ENCODE data around the gene RASL11B. TPM values are rescaled to one million over a fixed set of nuclear protein-coding genes. Genes with fewer than 3 reads are reported as not detected.

Gene RASL11B
- total and polyA plus RNA-seq, 2 of the 13 experiments (the other 11 are each of a cell fraction or from before 2014, with no cell fraction given) = 0.07 to 0.20 TPM

DNA sequence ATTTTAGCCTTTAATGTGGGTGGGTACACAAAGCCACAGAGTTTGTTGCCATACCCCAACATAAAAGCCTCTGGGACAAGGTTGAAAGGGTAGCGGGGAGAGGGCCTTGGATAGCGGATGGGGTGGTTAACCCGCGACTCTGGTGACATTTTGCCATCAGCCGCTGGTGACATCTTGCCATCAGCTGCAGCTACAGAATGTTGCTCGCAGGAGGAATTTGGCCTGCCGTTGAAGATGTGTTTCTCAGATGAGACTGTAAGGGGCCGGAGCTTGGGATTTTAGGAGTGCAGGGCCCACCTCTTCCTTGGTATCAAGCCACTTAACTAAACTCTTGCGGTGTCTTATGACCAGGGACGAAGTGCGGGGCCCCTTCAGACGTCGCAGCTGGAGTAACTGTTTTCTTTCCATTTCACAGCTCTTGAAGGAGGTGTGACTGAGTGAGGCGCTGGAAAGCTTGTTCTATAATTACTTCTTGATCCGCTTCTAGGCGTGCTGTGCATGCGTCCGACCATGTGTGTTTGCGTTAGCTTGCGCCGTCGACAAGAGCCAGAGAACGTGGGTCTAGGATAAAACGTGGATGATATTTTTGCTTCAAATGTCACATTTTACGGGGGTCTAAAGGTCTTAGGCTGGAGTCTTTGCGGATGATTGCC lies 820 bp upstream of the RASL11B start (continued):
- TF ChIP-seq, protein P1, sequence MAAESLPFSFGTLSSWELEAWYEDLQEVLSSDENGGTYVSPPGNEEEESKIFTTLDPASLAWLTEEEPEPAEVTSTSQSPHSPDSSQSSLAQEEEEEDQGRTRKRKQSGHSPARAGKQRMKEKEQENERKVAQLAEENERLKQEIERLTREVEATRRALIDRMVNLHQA (CRISPR knock-in tag; IDR thresholded peaks at IDR 0.05) = no peak

DNA sequence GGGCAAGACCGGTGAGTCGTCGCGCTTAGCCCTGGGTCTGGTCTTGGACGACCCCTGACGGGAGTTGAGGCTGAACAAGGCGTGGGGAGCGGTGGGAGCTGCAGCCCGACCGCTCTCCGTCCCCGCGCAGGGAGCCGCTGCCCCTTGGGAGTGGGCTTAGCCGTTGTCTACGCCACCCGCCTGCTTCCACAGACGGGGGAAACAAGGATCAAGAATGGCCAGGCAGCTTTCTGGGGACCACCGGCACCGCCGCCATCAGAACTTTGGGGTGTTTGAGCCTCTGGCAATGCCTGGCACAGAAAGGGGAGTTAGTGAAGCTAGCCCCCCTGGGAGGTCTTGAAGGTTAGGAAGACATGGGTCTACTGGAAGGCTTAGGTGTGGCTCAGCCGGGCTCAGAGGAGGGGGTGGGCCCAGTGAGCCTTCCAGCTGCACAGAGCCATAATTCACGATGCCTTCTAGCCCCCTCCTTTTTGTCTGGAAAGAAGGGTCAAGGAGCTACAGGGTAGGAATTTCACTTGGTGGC lies 583 bp downstream of the RASL11B start:
- Histone ChIP-seq H3K9me3 (ENCODE audit: low read length) (no peaks in the 10 kb centered on the region), H3K4me2 (ENCODE audit: low read depth, low read length) (0 out of 2 replicates have a peak overlapping the region, but pooled peaks have one; percentile 74), H3K36me3 (replicated peaks in 1 of 2; ENCODE audit: control insufficient read depth in 1 of 2, insufficient read depth in 2 of 2, low read length in 2 of 2) (no peaks in the 10 kb centered on the region), H2AFZ (ENCODE audit: low read length) (no peak overlapping the region), H4K20me1 (ENCODE audit: insufficient read depth, low read length) (no peaks in the 10 kb centered on the region), H3K9ac (ENCODE audit: insufficient read depth, low read depth, low read length) (no peak overlapping the region), H3K27me3 (ENCODE audit: control insufficient read depth in 1 of 2, insufficient read depth in 2 of 2, low read length in 2 of 2) (peaks cover 3 to 6% of the 10 kb centered on the region in 2 experiments; a peak in 2 of 5 replicates), H3K4me1 (ENCODE audit: insufficient read depth, low read length) (0 out of 2 replicates have a peak, but pooled peaks cover 4% of the 10 kb centered on the region), H3K79me2 (ENCODE audit: insufficient read depth, low read length) (no peaks in the 10 kb centered on the region), H3K4me3 (replicated peaks in 1 of 3; ENCODE audit: insufficient read depth in 1 of 3, low read depth in 2 of 3, low read length in 3 of 3) (no peak overlapping the region), H3K27ac (ENCODE audit: extremely low read length, insufficient read depth, low read length) (no peak overlapping the region)
- ATAC-seq (no peak), DNase-seq (ENCODE audit: low spot score) (no peak), FAIRE-seq (no peak)
- ChIA-PET CTCF (ENCODE audit: low intra/inter-chr PET ratio, low total read pairs) (no interaction called here), POLR2A (no interaction called here)
- no peak for TF ChIP-seq ARHGAP35 (CRISPR knock-in tag; IDR thresholded peaks at IDR 0.05; ENCODE audit: borderline replicate concordance)
- no TSS peak for BruUV-seq (replicated peaks)
- in situ Hi-C loops (cut with HindIII; ENCODE audit: extremely low pct_ligation_motif_present, low pct_unique_long_range_greater_than_20kb) (no loop called here), intact Hi-C loops (cut with micrococcal nuclease; ENCODE audit: unreplicated experiment) (loop anchor here (2.0 kb wide), 1 partner anchor 68 kb away; no protein-coding TSS in a partner anchor)
- WGBS (ENCODE audit: low lambda C conversion rate) = 95% methylated on average over 23 of the region's 23 CpGs

GRCh38 chr4:52863324-52863723 lies 1.2 kb downstream of the RASL11B start:
- Histone ChIP-seq H3K27ac (ENCODE audit: extremely low read length, insufficient read depth, low read length) (no peak overlapping the region), H3K27me3 (ENCODE audit: control insufficient read depth in 1 of 2, insufficient read depth in 2 of 2, low read length in 2 of 2) (peaks cover 3 to 6% of the 10 kb centered on the region in 2 experiments; a peak in 2 of 5 replicates), H3K9me3 (ENCODE audit: low read length) (no peaks in the 10 kb centered on the region), H3K9ac (ENCODE audit: insufficient read depth, low read depth, low read length) (no peak overlapping the region), H2AFZ (ENCODE audit: low read length) (no peak overlapping the region), H3K4me1 (ENCODE audit: insufficient read depth, low read length) (0 out of 2 replicates have a peak, but pooled peaks cover 4% of the 10 kb centered on the region), H3K79me2 (ENCODE audit: insufficient read depth, low read length) (no peaks in the 10 kb centered on the region), H3K4me3 (replicated peaks in 1 of 3; ENCODE audit: insufficient read depth in 1 of 3, low read depth in 2 of 3, low read length in 3 of 3) (no peak overlapping the region), H4K20me1 (ENCODE audit: insufficient read depth, low read length) (no peaks in the 10 kb centered on the region), H3K4me2 (ENCODE audit: low read depth, low read length) (no peak overlapping the region), H3K36me3 (replicated peaks in 1 of 2; ENCODE audit: control insufficient read depth in 1 of 2, insufficient read depth in 2 of 2, low read length in 2 of 2) (no peaks in the 10 kb centered on the region)
- no peak for DNase-seq (ENCODE audit: low spot score)
- 87% methylated on average over 6 of the region's 6 CpGs for WGBS (ENCODE audit: low lambda C conversion rate)
- FAIRE-seq = no peak
- ChIA-PET CTCF (ENCODE audit: low intra/inter-chr PET ratio, low total read pairs) (no interaction called here), POLR2A (no interaction called here)
- no peak for ATAC-seq
- no TSS peak for BruUV-seq (replicated peaks)
- in situ Hi-C loops (cut with HindIII; ENCODE audit: extremely low pct_ligation_motif_present, low pct_unique_long_range_greater_than_20kb) = no loop called here
- intact Hi-C loops (cut with micrococcal nuclease; ENCODE audit: unreplicated experiment) = loop anchor here (2.0 kb wide), 1 partner anchor 69 kb away; no protein-coding TSS in a partner anchor
- TF ChIP-seq HDAC6 (IDR thresholded peaks at IDR 0.05; ENCODE audit: low read depth, low read length) (no peak), ZNF343 (CRISPR knock-in tag; IDR thresholded peaks at IDR 0.05) (no peak), HCFC1 (IDR thresholded peaks at IDR 0.05; ENCODE audit: low read depth, low read length) (no peak), SP1 (IDR thresholded peaks at IDR 0.05) (no peak), SP1 (CRISPR knock-in tag; IDR thresholded peaks at IDR 0.05) (no peak), CBX2 (IDR thresholded peaks at IDR 0.05; ENCODE audit: low read depth, low read length) (no peak), CBX2 (CRISPR knock-in tag; IDR thresholded peaks at IDR 0.05; ENCODE audit: low read depth) (no peak)
- TF ChIP-seq, protein P2, sequence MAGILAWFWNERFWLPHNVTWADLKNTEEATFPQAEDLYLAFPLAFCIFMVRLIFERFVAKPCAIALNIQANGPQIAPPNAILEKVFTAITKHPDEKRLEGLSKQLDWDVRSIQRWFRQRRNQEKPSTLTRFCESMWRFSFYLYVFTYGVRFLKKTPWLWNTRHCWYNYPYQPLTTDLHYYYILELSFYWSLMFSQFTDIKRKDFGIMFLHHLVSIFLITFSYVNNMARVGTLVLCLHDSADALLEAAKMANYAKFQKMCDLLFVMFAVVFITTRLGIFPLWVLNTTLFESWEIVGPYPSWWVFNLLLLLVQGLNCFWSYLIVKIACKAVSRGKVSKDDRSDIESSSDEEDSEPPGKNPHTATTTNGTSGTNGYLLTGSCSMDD (CRISPR knock-in tag; IDR thresholded peaks at IDR 0.05) = no peak
- TF ChIP-seq, protein P3, sequence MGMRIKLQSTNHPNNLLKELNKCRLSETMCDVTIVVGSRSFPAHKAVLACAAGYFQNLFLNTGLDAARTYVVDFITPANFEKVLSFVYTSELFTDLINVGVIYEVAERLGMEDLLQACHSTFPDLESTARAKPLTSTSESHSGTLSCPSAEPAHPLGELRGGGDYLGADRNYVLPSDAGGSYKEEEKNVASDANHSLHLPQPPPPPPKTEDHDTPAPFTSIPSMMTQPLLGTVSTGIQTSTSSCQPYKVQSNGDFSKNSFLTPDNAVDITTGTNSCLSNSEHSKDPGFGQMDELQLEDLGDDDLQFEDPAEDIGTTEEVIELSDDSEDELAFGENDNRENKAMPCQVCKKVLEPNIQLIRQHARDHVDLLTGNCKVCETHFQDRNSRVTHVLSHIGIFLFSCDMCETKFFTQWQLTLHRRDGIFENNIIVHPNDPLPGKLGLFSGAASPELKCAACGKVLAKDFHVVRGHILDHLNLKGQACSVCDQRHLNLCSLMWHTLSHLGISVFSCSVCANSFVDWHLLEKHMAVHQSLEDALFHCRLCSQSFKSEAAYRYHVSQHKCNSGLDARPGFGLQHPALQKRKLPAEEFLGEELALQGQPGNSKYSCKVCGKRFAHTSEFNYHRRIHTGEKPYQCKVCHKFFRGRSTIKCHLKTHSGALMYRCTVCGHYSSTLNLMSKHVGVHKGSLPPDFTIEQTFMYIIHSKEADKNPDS (CRISPR knock-in tag; IDR thresholded peaks at IDR 0.05) = no peak
- TF ChIP-seq, protein P4, sequence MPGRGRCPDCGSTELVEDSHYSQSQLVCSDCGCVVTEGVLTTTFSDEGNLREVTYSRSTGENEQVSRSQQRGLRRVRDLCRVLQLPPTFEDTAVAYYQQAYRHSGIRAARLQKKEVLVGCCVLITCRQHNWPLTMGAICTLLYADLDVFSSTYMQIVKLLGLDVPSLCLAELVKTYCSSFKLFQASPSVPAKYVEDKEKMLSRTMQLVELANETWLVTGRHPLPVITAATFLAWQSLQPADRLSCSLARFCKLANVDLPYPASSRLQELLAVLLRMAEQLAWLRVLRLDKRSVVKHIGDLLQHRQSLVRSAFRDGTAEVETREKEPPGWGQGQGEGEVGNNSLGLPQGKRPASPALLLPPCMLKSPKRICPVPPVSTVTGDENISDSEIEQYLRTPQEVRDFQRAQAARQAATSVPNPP (CRISPR knock-in tag; IDR thresholded peaks at IDR 0.05) = no peak

Measured in HepG2 (cell line).